GM19328 (cell line): Measurements from ENCODE around the gene TMC3.

ENCODE experiments used
- ATAC-seq: cut with Tn5 transposase; IDR thresholded peaks from one replicate; pipeline ENCODE4 v1.9.1; 2021; ENCODE audit warnings: mild to moderate bottlenecking, moderate library complexity; ENCODE audit not compliant: unreplicated experiment

Gene TMC3

GRCh38 chr15:81301385-81301784 is 72.6 kb downstream of the TMC3 start:
- ATAC-seq = no peak

- ATAC-seq = no peak
Measured at GRCh38 chr15:81299630-81300273, 74.3 kb downstream of the TMC3 start.

GRCh38 chr15:81299156-81299555 is 74.9 kb downstream of the TMC3 start:
- ATAC-seq = no peak

GRCh38 chr15:81298611-81299010 is 75.4 kb downstream of the TMC3 start:
- no peak for ATAC-seq

- no peak for ATAC-seq
Measured at GRCh38 chr15:81297603-81298575, 76.1 kb downstream of the TMC3 start.

- ATAC-seq = no peak
Measured at GRCh38 chr15:81297147-81297572, 76.9 kb downstream of the TMC3 start.

GRCh38 chr15:81296673-81297072 is 77.3 kb downstream of the TMC3 start:
- ATAC-seq = peak; percentile 44

GRCh38 chr15:81296186-81296585 is 77.8 kb downstream of the TMC3 start:
- ATAC-seq = no peak

- ATAC-seq = no peak
Measured at GRCh38 chr15:81295486-81296121, 78.4 kb downstream of the TMC3 start.

GRCh38 chr15:81294516-81294880 is 79.5 kb downstream of the TMC3 start:
- ATAC-seq = no peak

GRCh38 chr15:81293728-81294515 is 80.1 kb downstream of the TMC3 start:
- peak; percentile 47 for ATAC-seq

GRCh38 chr15:81292523-81293001 is 81.5 kb downstream of the TMC3 start:
- peak; percentile 35 for ATAC-seq

- ATAC-seq = no peak
Measured at GRCh38 chr15:81291916-81292522, 82.0 kb downstream of the TMC3 start.

GRCh38 chr15:81289910-81290309 is 84.1 kb downstream of the TMC3 start:
- ATAC-seq = no peak

GRCh38 chr15:81288616-81289015 is 85.4 kb downstream of the TMC3 start:
- ATAC-seq = no peak

GRCh38 chr15:81288040-81288439 is 86.0 kb downstream of the TMC3 start:
- no peak for ATAC-seq

GRCh38 chr15:81286621-81287121 is 87.3 kb downstream of the TMC3 start:
- no peak for ATAC-seq

- no peak for ATAC-seq
Measured at GRCh38 chr15:81285461-81285860, 88.6 kb downstream of the TMC3 start.

- no peak for ATAC-seq
Measured at GRCh38 chr15:81284256-81285031, 89.6 kb downstream of the TMC3 start.
